ENCODE measurements around the gene HPSE2. TPM values are rescaled to one million over a fixed set of nuclear protein-coding genes. Genes with fewer than 3 reads are reported as not detected.

Gene HPSE2
- total RNA-seq, 1 experiment from 2014 or later: 0.20 TPM

- Histone ChIP-seq H3K9me3 (ENCODE audit: control insufficient read depth, low read depth, low read length) (no peaks in the 10 kb centered on the region), H3K27me3 (ENCODE audit: insufficient read depth, low read length) (no peaks in the 10 kb centered on the region), H2BK120ac (ENCODE audit: low read depth, low read length, poor library complexity, severe bottlenecking) (no peak overlapping the region), H2BK5ac (ENCODE audit: insufficient read length, low read length) (no peak overlapping the region), H3K79me2 (ENCODE audit: insufficient read depth, low read length) (no peaks in the 10 kb centered on the region), H2BK12ac (ENCODE audit: insufficient read length, low read depth, low read length) (no peak overlapping the region), H3K4ac (ENCODE audit: low read depth, low read length) (no peak overlapping the region), H2AK5ac (ENCODE audit: insufficient read length, low read length) (no peak overlapping the region), H3T11ph (ENCODE audit: low read length) (no peak overlapping the region), H2AFZ (ENCODE audit: low read length) (no peak overlapping the region), H3K4me2 (ENCODE audit: insufficient read depth, insufficient read length, low read length) (no peak overlapping the region), H4K91ac (ENCODE audit: insufficient read length, low read depth, low read length) (no peak overlapping the region), H3K23ac (ENCODE audit: insufficient read length, low read depth, low read length) (no peak overlapping the region), H3K9ac (ENCODE audit: extremely low read depth, insufficient read length, low read length) (no peak overlapping the region), H2BK20ac (ENCODE audit: low read depth, low read length, poor library complexity, severe bottlenecking) (no peak overlapping the region), H3K18ac (ENCODE audit: insufficient read length, low read depth, low read length) (no peak overlapping the region), H3K27ac (ENCODE audit: insufficient read length, low read depth, low read length) (no peak overlapping the region), H3K14ac (ENCODE audit: insufficient read depth, low read length) (no peak overlapping the region), H4K5ac (ENCODE audit: insufficient read length, low read depth, low read length) (no peak overlapping the region), H4K8ac (replicated peaks; ENCODE audit: insufficient read length, low read depth, low read length) (no peak overlapping the region), H3K23me2 (ENCODE audit: insufficient read length, low read depth, low read length, poor library complexity, severe bottlenecking) (peaks cover 7% of the 10 kb centered on the region), H3K79me1 (ENCODE audit: insufficient read depth, low read depth, low read length, poor library complexity, severe bottlenecking) (no peaks in the 10 kb centered on the region), H4K20me1 (ENCODE audit: control insufficient read depth, insufficient read depth, insufficient read length) (no peaks in the 10 kb centered on the region), H2BK15ac (ENCODE audit: low read depth, low read length) (no peak overlapping the region), H3K4me1 (ENCODE audit: insufficient read depth, low read length) (peaks cover 6% of the 10 kb centered on the region; the same call in 1 of the 2 replicates), H3K56ac (ENCODE audit: insufficient read length, low read depth, low read length) (no peak overlapping the region)
- H3K9me3 Mint-ChIP-seq: no peaks in the 10 kb centered on the region
- H3K4me1 Mint-ChIP-seq: peaks cover 15% of the 10 kb centered on the region in 2 experiments
- H3K27me3 Mint-ChIP-seq (ENCODE audit: low read depth): no peaks in the 10 kb centered on the region
- DNase-seq: no peak
- WGBS (ENCODE audit: extremely low coverage, insufficient read length, low lambda C conversion rate): no CpG with 5 or more reads among the region's 19 CpGs
- no peak overlapping the region for H3K4me3 Mint-ChIP-seq
- H3K36me3 Mint-ChIP-seq (ENCODE audit: insufficient read depth in 1 of 3, low read depth in 3 of 3): peaks cover 0 to 8% (median 4%) of the 10 kb centered on the region in 3 experiments; a peak in 3 of 7 replicates
- no peak for TF ChIP-seq CTCF (conservative IDR thresholded peaks at IDR 0.05)
- no peak overlapping the region for H3K27ac Mint-ChIP-seq
Measured at GRCh38 chr10:98417481-98417959, 818.1 kb downstream of the HPSE2 start.
